A549 treated with DMSO at 1 μM for 4 hours (cell line): ENCODE measurements around the gene SCG3. TPM values are rescaled to one million over a fixed set of nuclear protein-coding genes. Genes with fewer than 3 reads are reported as not detected.

Source experiments
- total RNA-seq: library from RNA; stranded (reverse); fragments of 200-300 nt; extraction: Qiagen RNA extraction; gene quantifications from 5 replicates; pipeline ENCODE4 v1.2.3, GENCODE V29; 2022; ENCODE audit warnings: low read depth

Gene SCG3
- 0.02 to 0.20 TPM (median 0.05 TPM) in 5 replicates for total RNA-seq

GRCh38 chr15:51681303-51681963 is at the start of gene SCG3:
Gene SCG3 (plus strand): TSS chr15:51681503. CDS start chr15:51681756, 253 bp downstream.

GRCh38 chr15:51737522-51738305 is 56.4 kb downstream of the SCG3 start, which contains the start of gene LYSMD2:
Gene LYSMD2 (minus strand): TSS chr15:51737655. CDS start chr15:51737622, 33 bp downstream.

GRCh38 chr15:51750792-51751696 is 69.7 kb downstream of the SCG3 start, which contains the start of gene TMOD2:
Gene TMOD2 (plus strand): TSS chr15:51751597. CDS start chr15:51766442, 14,845 bp downstream.

Other genes starting within 250 kb of the SCG3 start
- 15.5 to 25.4 TPM (median 22.1 TPM) in 5 replicates for gene DMXL2, start 58.7 kb upstream of the SCG3 start, total RNA-seq
- gene LYSMD2, start 56.2 kb downstream of the SCG3 start, total RNA-seq, result 23.6 to 30.7 TPM (median 28.0 TPM) in 5 replicates
- 1.1 to 2.8 TPM (median 1.8 TPM) in 5 replicates for gene TMOD2, start 70.1 kb downstream of the SCG3 start, total RNA-seq
- 46.1 to 69.9 TPM (median 59.3 TPM) in 5 replicates for gene TMOD3, start 148.2 kb downstream of the SCG3 start, total RNA-seq